HG03064 (cell line): ENCODE results near the gene CLCNKB.
"Not testable (repeated sequence)": the region's sequence is repeated elsewhere in the genome, so short reads cannot be mapped to it uniquely, and the experiment has no call there.

Experiments used
- ATAC-seq: cut with Tn5 transposase; IDR thresholded peaks from one replicate; pipeline ENCODE4 v1.9.1; 2021; ENCODE audit warnings: low read depth; ENCODE audit not compliant: unreplicated experiment

CLCNKB gene

GRCh38 chr1:16043521-16043920 lies at the start of gene CLCNKB:
Gene CLCNKB (plus strand): TSS chr1:16043782. CDS start chr1:16044493, 711 bp downstream.
- no peak for ATAC-seq

- ATAC-seq, result no peak
Measured at GRCh38 chr1:15994081-15994480, 49.5 kb upstream of the CLCNKB start.

- ATAC-seq, result no peak
Measured at GRCh38 chr1:15994590-15995351, 48.8 kb upstream of the CLCNKB start.

- ATAC-seq, result no peak
Measured at GRCh38 chr1:15997076-15997585, 46.5 kb upstream of the CLCNKB start.

GRCh38 chr1:15997637-15998280 lies 45.8 kb upstream of the CLCNKB start:
- no peak for ATAC-seq

- ATAC-seq, result no peak
Measured at GRCh38 chr1:15998929-15999328, 44.7 kb upstream of the CLCNKB start.

GRCh38 chr1:16001274-16001673 lies 42.3 kb upstream of the CLCNKB start:
- ATAC-seq, result not testable (repeated sequence)

GRCh38 chr1:16005597-16005996 lies 38.0 kb upstream of the CLCNKB start:
- ATAC-seq, result no peak

- ATAC-seq, result no peak
Measured at GRCh38 chr1:16006010-16006409, 37.6 kb upstream of the CLCNKB start.

- ATAC-seq, result no peak
Measured at GRCh38 chr1:16006552-16007485, 36.8 kb upstream of the CLCNKB start.

GRCh38 chr1:16007671-16008341 lies 35.8 kb upstream of the CLCNKB start:
- no peak for ATAC-seq

- no peak for ATAC-seq
Measured at GRCh38 chr1:16009030-16009460, 34.5 kb upstream of the CLCNKB start.

GRCh38 chr1:16009678-16010077 lies 33.9 kb upstream of the CLCNKB start:
- ATAC-seq, result no peak

- ATAC-seq, result no peak
Measured at GRCh38 chr1:16010837-16011236, 32.7 kb upstream of the CLCNKB start.

GRCh38 chr1:16011936-16012589 lies 31.5 kb upstream of the CLCNKB start:
- ATAC-seq, result no peak

GRCh38 chr1:16012590-16013219 lies 30.9 kb upstream of the CLCNKB start:
- ATAC-seq, result no peak

- ATAC-seq, result no peak
Measured at GRCh38 chr1:16013220-16013907, 30.2 kb upstream of the CLCNKB start.

- no peak for ATAC-seq
Measured at GRCh38 chr1:16013908-16014258, 29.7 kb upstream of the CLCNKB start.
